Progenitor cell of endocrine pancreas (in vitro differentiated cells): Measurements from ENCODE around the gene ENTPD7. TPM values are rescaled to one million over a fixed set of nuclear protein-coding genes. Genes with fewer than 3 reads are reported as not detected.

Experiments used
- DNase-seq: peaks from one replicate; pipeline ENCODE4 v3.0.0; 2021; ENCODE audit warnings: low spot score; ENCODE audit not compliant: unreplicated experiment
- H3K27ac Mint-ChIP-seq: 2 replicates; pipeline ENCODE4 v1.8.0; 2021; ENCODE audit warnings: mild to moderate bottlenecking, moderate library complexity, mixed read lengths
- H3K27me3 Mint-ChIP-seq: 2 replicates; pipeline ENCODE4 v1.8.0; 2021; ENCODE audit warnings: mixed read lengths
- H3K36me3 Mint-ChIP-seq: 2 replicates; pipeline ENCODE4 v1.8.0; 2022; ENCODE audit warnings: mixed read lengths; ENCODE audit not compliant: insufficient read depth
- H3K4me1 Mint-ChIP-seq: 2 replicates; pipeline ENCODE4 v1.8.0; 2021; ENCODE audit warnings: low read depth, mixed read lengths
- H3K4me3 Mint-ChIP-seq: 2 replicates; pipeline ENCODE4 v1.8.0; 2021; ENCODE audit warnings: low read depth, mild to moderate bottlenecking, moderate library complexity, mixed read lengths
- H3K9me3 Mint-ChIP-seq: 2 replicates; pipeline ENCODE4 v1.8.0; 2021; ENCODE audit warnings: low read depth, mixed read lengths
- total RNA-seq: library from RNA; stranded (reverse); gene quantifications from 2 replicates; pipeline ENCODE4 v1.2.1, GENCODE V29; 2021
- TF ChIP-seq, protein P1 (sequence below): fragments of 200-600 bp; sonication (generic); IDR thresholded peaks from one replicate; pipeline ENCODE4 v1.5.0; 2021; ENCODE audit warnings: antibody characterized with exemption, mild to moderate bottlenecking; ENCODE audit not compliant: unreplicated experiment

ENTPD7 gene
- total RNA-seq, 1 donor from 2014 or later, result 31.2 TPM

DNA sequence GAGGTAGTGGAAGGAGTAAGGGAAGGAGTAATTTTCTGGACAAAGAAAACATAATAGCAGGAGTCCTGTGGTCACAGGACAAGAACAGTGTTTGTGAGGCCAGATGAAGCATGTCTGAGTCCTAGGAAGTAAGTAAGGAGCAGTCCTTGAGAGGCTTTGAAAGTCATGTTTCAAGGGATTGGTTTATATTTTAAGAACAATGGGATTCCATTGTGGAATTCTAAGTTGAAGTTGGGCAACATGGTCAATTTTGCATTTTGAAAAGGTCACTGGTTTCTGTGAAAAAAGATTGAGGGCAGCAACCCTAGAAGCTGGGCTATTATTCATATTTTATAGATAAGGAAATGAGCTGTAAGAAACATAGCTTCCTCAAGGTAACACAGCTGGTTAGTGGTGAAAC, 28.3 kb upstream of the ENTPD7 start:
- peaks cover 3% of the 10 kb centered on the region for H3K27me3 Mint-ChIP-seq
- DNase-seq, result no peak
- no peaks in the 10 kb centered on the region for H3K9me3 Mint-ChIP-seq
- no peaks in the 10 kb centered on the region for H3K4me1 Mint-ChIP-seq
- H3K36me3 Mint-ChIP-seq, result no peaks in the 10 kb centered on the region
- H3K4me3 Mint-ChIP-seq, result no peak overlapping the region
- H3K27ac Mint-ChIP-seq, result no peak overlapping the region
- TF ChIP-seq, protein P1, sequence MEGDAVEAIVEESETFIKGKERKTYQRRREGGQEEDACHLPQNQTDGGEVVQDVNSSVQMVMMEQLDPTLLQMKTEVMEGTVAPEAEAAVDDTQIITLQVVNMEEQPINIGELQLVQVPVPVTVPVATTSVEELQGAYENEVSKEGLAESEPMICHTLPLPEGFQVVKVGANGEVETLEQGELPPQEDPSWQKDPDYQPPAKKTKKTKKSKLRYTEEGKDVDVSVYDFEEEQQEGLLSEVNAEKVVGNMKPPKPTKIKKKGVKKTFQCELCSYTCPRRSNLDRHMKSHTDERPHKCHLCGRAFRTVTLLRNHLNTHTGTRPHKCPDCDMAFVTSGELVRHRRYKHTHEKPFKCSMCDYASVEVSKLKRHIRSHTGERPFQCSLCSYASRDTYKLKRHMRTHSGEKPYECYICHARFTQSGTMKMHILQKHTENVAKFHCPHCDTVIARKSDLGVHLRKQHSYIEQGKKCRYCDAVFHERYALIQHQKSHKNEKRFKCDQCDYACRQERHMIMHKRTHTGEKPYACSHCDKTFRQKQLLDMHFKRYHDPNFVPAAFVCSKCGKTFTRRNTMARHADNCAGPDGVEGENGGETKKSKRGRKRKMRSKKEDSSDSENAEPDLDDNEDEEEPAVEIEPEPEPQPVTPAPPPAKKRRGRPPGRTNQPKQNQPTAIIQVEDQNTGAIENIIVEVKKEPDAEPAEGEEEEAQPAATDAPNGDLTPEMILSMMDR, result no peak

DNA sequence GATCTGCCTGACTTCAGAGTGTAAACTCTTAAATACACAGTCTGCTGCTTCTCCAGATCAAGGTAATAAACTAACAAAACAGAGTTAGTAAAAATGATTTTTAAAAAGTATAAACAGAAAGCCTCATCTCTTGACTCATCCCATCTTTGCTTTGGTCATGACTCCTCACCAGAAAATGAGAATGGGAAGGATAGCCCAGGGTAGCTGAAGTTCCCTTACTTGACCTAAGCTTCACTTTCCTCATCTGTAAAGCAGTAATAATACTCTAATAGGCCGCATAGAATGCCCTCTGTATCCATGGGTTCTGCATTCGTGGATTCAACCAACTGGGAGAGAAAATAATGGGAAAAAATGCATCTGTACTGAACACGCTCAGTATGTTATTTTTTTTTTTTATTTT, 27.8 kb upstream of the ENTPD7 start:
- DNase-seq, result no peak
- Mint-ChIP-seq H3K4me3 (no peak overlapping the region), H3K4me1 (no peaks in the 10 kb centered on the region), H3K27me3 (peaks cover under 1% of the 10 kb centered on the region), H3K27ac (no peak overlapping the region), H3K9me3 (no peaks in the 10 kb centered on the region), H3K36me3 (no peaks in the 10 kb centered on the region)
- TF ChIP-seq, protein P1, result no peak

DNA sequence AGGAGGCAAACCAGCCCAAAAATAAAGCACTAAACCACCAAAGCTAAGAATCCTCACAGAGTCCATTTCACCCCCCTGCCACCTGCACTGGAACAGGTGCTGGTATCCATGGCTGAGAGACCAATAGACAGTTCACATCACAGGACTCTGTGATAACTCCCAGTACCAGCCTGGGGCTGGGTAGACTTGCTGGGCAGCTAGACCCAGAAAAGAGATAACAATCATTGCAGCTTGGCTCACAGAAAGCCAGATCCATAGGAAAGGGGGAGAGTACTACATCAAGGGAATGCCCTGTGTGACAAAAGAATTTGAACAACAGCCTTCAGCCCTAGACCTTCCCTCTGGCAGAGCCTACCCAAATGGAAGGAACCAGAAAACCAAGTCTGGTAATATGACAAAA, 25.5 kb upstream of the ENTPD7 start:
- H3K27ac Mint-ChIP-seq, result no peak overlapping the region
- H3K4me1 Mint-ChIP-seq, result no peaks in the 10 kb centered on the region
- TF ChIP-seq, protein P1, result no peak
- H3K27me3 Mint-ChIP-seq, result no peaks in the 10 kb centered on the region
- no peak overlapping the region for H3K4me3 Mint-ChIP-seq
- no peaks in the 10 kb centered on the region for H3K9me3 Mint-ChIP-seq
- DNase-seq, result no peak
- H3K36me3 Mint-ChIP-seq, result no peaks in the 10 kb centered on the region

DNA sequence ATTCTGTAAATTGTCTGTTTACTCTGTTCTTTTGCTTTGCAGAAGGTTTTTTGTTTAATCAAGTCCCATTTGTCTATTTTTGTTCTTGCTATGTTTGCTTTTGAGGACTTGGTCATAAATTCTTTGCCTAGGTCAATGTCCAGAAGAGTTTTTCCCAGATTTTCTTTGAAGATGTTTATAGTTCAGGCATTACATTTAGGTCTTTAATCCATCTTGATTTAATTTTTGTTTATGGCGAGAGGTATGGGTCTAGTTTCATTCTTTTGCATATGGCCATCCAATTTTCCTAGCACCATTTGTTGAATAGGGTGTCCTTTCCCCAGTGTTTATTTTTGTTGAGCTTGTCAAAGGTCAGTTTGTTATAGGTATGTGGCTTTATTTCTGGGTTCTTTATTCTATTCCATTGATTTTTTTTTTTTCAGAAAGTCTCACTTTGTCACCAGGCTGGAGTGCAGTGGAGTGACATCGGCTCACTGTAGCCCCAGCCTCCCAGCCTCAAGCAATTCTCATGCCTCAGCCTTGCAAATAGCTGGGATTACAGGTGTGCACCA, 11.6 kb upstream of the ENTPD7 start:
- Mint-ChIP-seq H3K9me3 (peaks cover 24% of the 10 kb centered on the region), H3K27ac (no peak overlapping the region), H3K4me3 (no peak overlapping the region), H3K36me3 (peaks cover 2% of the 10 kb centered on the region), H3K27me3 (peaks cover 3% of the 10 kb centered on the region), H3K4me1 (no peaks in the 10 kb centered on the region)
- DNase-seq, result no peak
- TF ChIP-seq, protein P1, result no peak

DNA sequence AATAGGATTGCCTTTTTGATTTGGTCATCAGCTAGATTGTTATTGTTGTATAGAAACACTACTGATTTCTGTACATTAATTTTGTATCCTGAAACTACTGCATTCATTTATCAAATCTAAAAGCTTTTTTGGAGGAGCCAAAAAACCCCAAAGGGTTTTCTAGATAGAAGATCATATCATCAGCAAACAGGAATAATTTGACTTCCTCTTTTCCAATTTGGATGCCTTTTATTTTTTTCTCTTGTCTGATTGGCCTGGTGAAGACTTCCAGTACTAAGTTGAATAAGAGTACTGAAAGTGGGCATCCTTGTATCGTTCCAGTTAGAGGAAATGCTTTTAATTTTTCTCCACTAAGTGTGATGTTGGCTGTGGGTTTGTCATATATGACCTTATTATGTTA, 10.6 kb upstream of the ENTPD7 start:
- H3K36me3 Mint-ChIP-seq, result peaks cover 2% of the 10 kb centered on the region
- H3K27ac Mint-ChIP-seq, result no peak overlapping the region
- peaks cover 3% of the 10 kb centered on the region for H3K27me3 Mint-ChIP-seq
- H3K4me1 Mint-ChIP-seq, result no peaks in the 10 kb centered on the region
- H3K4me3 Mint-ChIP-seq, result no peak overlapping the region
- TF ChIP-seq, protein P1, result no peak
- peaks cover 24% of the 10 kb centered on the region for H3K9me3 Mint-ChIP-seq
- no peak for DNase-seq
